ENCODE measurements around the gene KIF23.
"Not testable (repeated sequence)": the region's sequence is repeated elsewhere in the genome, so short reads cannot be mapped to it uniquely, and the experiment has no call there.

Gene KIF23

GRCh38 chr15:69377216-69377970 is 36.8 kb upstream of the KIF23 start:
- Histone ChIP-seq H3K36me3 (ENCODE audit: control insufficient read depth, insufficient read depth, low read length) (no peaks in the 10 kb centered on the region), H3K27me3 (replicated peaks; ENCODE audit: control insufficient read depth, insufficient read depth, low read length) (no peaks in the 10 kb centered on the region; the same call in none of the 2 replicates), H3K4me3 (replicated peaks; ENCODE audit: low read depth, low read length) (no peak overlapping the region)
- TF ChIP-seq, protein P1, sequence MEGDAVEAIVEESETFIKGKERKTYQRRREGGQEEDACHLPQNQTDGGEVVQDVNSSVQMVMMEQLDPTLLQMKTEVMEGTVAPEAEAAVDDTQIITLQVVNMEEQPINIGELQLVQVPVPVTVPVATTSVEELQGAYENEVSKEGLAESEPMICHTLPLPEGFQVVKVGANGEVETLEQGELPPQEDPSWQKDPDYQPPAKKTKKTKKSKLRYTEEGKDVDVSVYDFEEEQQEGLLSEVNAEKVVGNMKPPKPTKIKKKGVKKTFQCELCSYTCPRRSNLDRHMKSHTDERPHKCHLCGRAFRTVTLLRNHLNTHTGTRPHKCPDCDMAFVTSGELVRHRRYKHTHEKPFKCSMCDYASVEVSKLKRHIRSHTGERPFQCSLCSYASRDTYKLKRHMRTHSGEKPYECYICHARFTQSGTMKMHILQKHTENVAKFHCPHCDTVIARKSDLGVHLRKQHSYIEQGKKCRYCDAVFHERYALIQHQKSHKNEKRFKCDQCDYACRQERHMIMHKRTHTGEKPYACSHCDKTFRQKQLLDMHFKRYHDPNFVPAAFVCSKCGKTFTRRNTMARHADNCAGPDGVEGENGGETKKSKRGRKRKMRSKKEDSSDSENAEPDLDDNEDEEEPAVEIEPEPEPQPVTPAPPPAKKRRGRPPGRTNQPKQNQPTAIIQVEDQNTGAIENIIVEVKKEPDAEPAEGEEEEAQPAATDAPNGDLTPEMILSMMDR (IDR thresholded peaks at IDR 0.05; ENCODE audit: insufficient read depth, low read length, poor library complexity, severe bottlenecking) = no peak
- no peak for DNase-seq (ENCODE audit: extremely low read depth, insufficient read length)

GRCh38 chr15:69380100-69380725 is 33.9 kb upstream of the KIF23 start:
- no peak for DNase-seq (ENCODE audit: extremely low read depth, insufficient read length)
- Histone ChIP-seq H3K27me3 (replicated peaks; ENCODE audit: control insufficient read depth, insufficient read depth, low read length) (no peaks in the 10 kb centered on the region; the same call in none of the 2 replicates), H3K36me3 (ENCODE audit: control insufficient read depth, insufficient read depth, low read length) (no peaks in the 10 kb centered on the region), H3K4me3 (replicated peaks; ENCODE audit: low read depth, low read length) (no peak overlapping the region)
- TF ChIP-seq, protein P1 (IDR thresholded peaks at IDR 0.05; ENCODE audit: insufficient read depth, low read length, poor library complexity, severe bottlenecking) = peak; percentile 8

DNA sequence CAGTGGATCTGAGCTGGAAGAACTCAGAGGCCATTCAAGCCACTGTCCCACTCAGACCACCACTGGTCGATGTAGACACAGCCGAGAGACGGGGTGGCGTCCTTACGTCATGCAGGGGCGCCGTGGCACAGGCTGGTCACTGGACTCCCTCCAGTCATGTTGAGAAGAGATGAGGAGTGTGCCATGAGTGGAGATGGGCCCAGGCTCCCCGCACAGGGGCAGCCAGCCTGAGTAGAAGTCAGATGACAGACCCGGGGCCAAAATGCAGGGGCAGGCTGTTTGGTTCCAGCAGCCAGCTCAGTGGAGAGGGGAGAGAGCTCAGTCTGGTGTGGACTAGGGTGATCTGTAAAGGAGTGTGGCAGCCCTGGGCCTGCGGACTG is 33.4 kb upstream of the KIF23 start:
- TF ChIP-seq, protein P1 (IDR thresholded peaks at IDR 0.05; ENCODE audit: insufficient read depth, low read length, poor library complexity, severe bottlenecking) = no peak
- H3K27me3 ChIP-seq (replicated peaks; ENCODE audit: control insufficient read depth, insufficient read depth, low read length) = no peaks in the 10 kb centered on the region; the same call in 1 of the 2 replicates
- no peak overlapping the region for H3K4me3 ChIP-seq (replicated peaks; ENCODE audit: low read depth, low read length)
- H3K36me3 ChIP-seq (ENCODE audit: control insufficient read depth, insufficient read depth, low read length) = no peaks in the 10 kb centered on the region
- DNase-seq (ENCODE audit: extremely low read depth, insufficient read length) = no peak

- H3K27me3 ChIP-seq (replicated peaks; ENCODE audit: control insufficient read depth, insufficient read depth, low read length); H3K4me3 ChIP-seq (replicated peaks; ENCODE audit: low read depth, low read length); DNase-seq (ENCODE audit: extremely low read depth, insufficient read length); H3K36me3 ChIP-seq (ENCODE audit: control insufficient read depth, insufficient read depth, low read length): not testable (repeated sequence)
Measured at GRCh38 chr15:69382176-69382575, 32.0 kb upstream of the KIF23 start.

- not testable (repeated sequence) for H3K36me3 ChIP-seq (ENCODE audit: control insufficient read depth, insufficient read depth, low read length); H3K4me3 ChIP-seq (replicated peaks; ENCODE audit: low read depth, low read length); H3K27me3 ChIP-seq (replicated peaks; ENCODE audit: control insufficient read depth, insufficient read depth, low read length); DNase-seq (ENCODE audit: extremely low read depth, insufficient read length)
Measured at GRCh38 chr15:69384066-69384465, 30.1 kb upstream of the KIF23 start.

- H3K4me3 ChIP-seq (replicated peaks; ENCODE audit: low read depth, low read length) = no peak overlapping the region
- TF ChIP-seq, protein P1 (IDR thresholded peaks at IDR 0.05; ENCODE audit: insufficient read depth, low read length, poor library complexity, severe bottlenecking) = no peak
- DNase-seq (ENCODE audit: extremely low read depth, insufficient read length) = no peak
- no peaks in the 10 kb centered on the region; the same call in 1 of the 2 replicates for H3K27me3 ChIP-seq (replicated peaks; ENCODE audit: control insufficient read depth, insufficient read depth, low read length)
- H3K36me3 ChIP-seq (ENCODE audit: control insufficient read depth, insufficient read depth, low read length) = no peaks in the 10 kb centered on the region
Measured at GRCh38 chr15:69384626-69385598, 29.2 kb upstream of the KIF23 start.
